Loucy (cell line): Measurements from ENCODE around the gene TBL1X.

Experiments
- H2AFZ ChIP-seq: fragments of 200-600 bp; sonication (generic); 2 replicates; pipeline ENCODE4 v1.6.0; 2016; ENCODE audit warnings: antibody characterized with exemption, mild to moderate bottlenecking, low read length, moderate library complexity
- H3F3A ChIP-seq: fragments of 200-600 bp; 2 replicates; pipeline ENCODE4 v1.6.0; 2016; ENCODE audit warnings: antibody characterized with exemption, low read depth, mild to moderate bottlenecking
- H3K27me3 ChIP-seq: fragments of 200-600 bp; sonication (generic); 2 replicates; pipeline ENCODE4 v1.6.1; 2014; ENCODE audit warnings: low read length, mild to moderate bottlenecking; ENCODE audit not compliant: insufficient read depth, poor library complexity, severe bottlenecking
- H3K36me3 ChIP-seq: fragments of 200-600 bp; sonication (generic); 2 replicates; pipeline ENCODE4 v1.6.1; 2016; ENCODE audit warnings: low read length; ENCODE audit not compliant: insufficient read depth
- H3K4me1 ChIP-seq: fragments of 200-600 bp; sonication (generic); 2 replicates; pipeline ENCODE4 v1.5.1; 2014; ENCODE audit warnings: low read length, mild to moderate bottlenecking; ENCODE audit not compliant: insufficient read depth, poor library complexity, severe bottlenecking
- H3K4me2 ChIP-seq: fragments of 200-600 bp; sonication (generic); 2 replicates; pipeline ENCODE4 v1.6.0; 2014; ENCODE audit warnings: antibody characterized with exemption, low read length, low read depth, mild to moderate bottlenecking; ENCODE audit not compliant: poor library complexity, severe bottlenecking
- H3K4me3 ChIP-seq: fragments of 200-600 bp; sonication (generic); 2 replicates; pipeline ENCODE4 v1.5.1; 2014; ENCODE audit warnings: low read length, mild to moderate bottlenecking, mixed read lengths; ENCODE audit not compliant: poor library complexity, severe bottlenecking
- H3K79me2 ChIP-seq: fragments of 200-600 bp; sonication (generic); 2 replicates; pipeline ENCODE4 v1.6.1; 2014; ENCODE audit warnings: low read length; ENCODE audit not compliant: insufficient read depth
- H3K9ac ChIP-seq: fragments of 200-600 bp; sonication (generic); 2 replicates; pipeline ENCODE4 v1.6.0; 2014; ENCODE audit warnings: mild to moderate bottlenecking, low read depth, low read length, moderate library complexity; ENCODE audit not compliant: poor library complexity, severe bottlenecking
- H3K9me2 ChIP-seq: fragments of 200-600 bp; sonication (generic); replicated peaks from 2 replicates; pipeline ENCODE4 v1.6.1; 2016; ENCODE audit warnings: low read depth, low read length, mixed read lengths
- H3K9me3 ChIP-seq: fragments of 200-600 bp; sonication (generic); 2 replicates; pipeline ENCODE4 v1.6.1; 2014; ENCODE audit warnings: mild to moderate bottlenecking, antibody characterized with exemption, low read length, low read depth; ENCODE audit not compliant: insufficient read depth
- H4K20me1 ChIP-seq: fragments of 200-600 bp; sonication (generic); 2 replicates; pipeline ENCODE4 v1.6.0; 2014; ENCODE audit warnings: antibody characterized with exemption, low read length, mild to moderate bottlenecking; ENCODE audit not compliant: insufficient read depth, poor library complexity, severe bottlenecking
- CTCF ChIP-seq: fragments of 200-600 bp; sonication (generic); conservative IDR thresholded peaks from 2 replicates; pipeline ENCODE4 v1.5.1; 2014; ENCODE audit warnings: mild to moderate bottlenecking, antibody characterized with exemption, low read length
- EZH2phosphoT487 ChIP-seq: fragments of 200-600 bp; IDR thresholded peaks from 2 replicates; pipeline ENCODE4 v1.6.1; 2018; ENCODE audit warnings: antibody characterized with exemption, mild to moderate bottlenecking, moderate library complexity, borderline replicate concordance

TBL1X gene

GRCh38 chrX:9420275-9421265, 44.3 kb upstream of the TBL1X start:
- no peak overlapping the region for H3K4me3 ChIP-seq

GRCh38 chrX:9429767-9430166, 35.1 kb upstream of the TBL1X start:
- H3F3A ChIP-seq = no peaks in the 10 kb centered on the region
- H3K36me3 ChIP-seq = no peaks in the 10 kb centered on the region
- no peaks in the 10 kb centered on the region for H3K9me2 ChIP-seq
- H3K4me2 ChIP-seq = no peak overlapping the region
- H3K9ac ChIP-seq = no peak overlapping the region
- H3K4me1 ChIP-seq = no peaks in the 10 kb centered on the region
- no peak overlapping the region for H3K4me3 ChIP-seq
- H3K79me2 ChIP-seq = no peaks in the 10 kb centered on the region
- H2AFZ ChIP-seq = no peak overlapping the region
- H4K20me1 ChIP-seq = no peaks in the 10 kb centered on the region
- H3K9me3 ChIP-seq = no peaks in the 10 kb centered on the region
- no peaks in the 10 kb centered on the region for H3K27me3 ChIP-seq
- TF ChIP-seq CTCF (no peak), EZH2phosphoT487 (no peak)

More at GRCh38 chrX:9420275-9421265, 44.3 kb upstream of the TBL1X start:
- Histone ChIP-seq H3K9me3 (no peaks in the 10 kb centered on the region), H4K20me1 (no peaks in the 10 kb centered on the region), H3K36me3 (no peaks in the 10 kb centered on the region), H3K27me3 (no peaks in the 10 kb centered on the region), H3K9ac (peak overlapping the region; percentile 31), H3K9me2 (no peaks in the 10 kb centered on the region), H3K4me2 (peak overlapping the region; percentile 18), H2AFZ (peak overlapping the region; percentile 51; the same call in 1 of the 2 replicates), H3K4me1 (peaks cover 16% of the 10 kb centered on the region), H3K79me2 (no peaks in the 10 kb centered on the region), H3F3A (no peaks in the 10 kb centered on the region)
- TF ChIP-seq EZH2phosphoT487 (no peak), CTCF (no peak)

- no peaks in the 10 kb centered on the region for H3K9me2 ChIP-seq
Measured at GRCh38 chrX:9430346-9430921, 34.4 kb upstream of the TBL1X start.

More at GRCh38 chrX:9430346-9430921, 34.4 kb upstream of the TBL1X start:
- Histone ChIP-seq H3K4me2 (no peak overlapping the region), H3K36me3 (no peaks in the 10 kb centered on the region), H3K79me2 (no peaks in the 10 kb centered on the region), H4K20me1 (no peaks in the 10 kb centered on the region), H3K27me3 (no peaks in the 10 kb centered on the region), H3F3A (no peaks in the 10 kb centered on the region), H3K4me3 (no peak overlapping the region), H3K4me1 (no peaks in the 10 kb centered on the region), H2AFZ (no peak overlapping the region), H3K9ac (no peak overlapping the region), H3K9me3 (no peaks in the 10 kb centered on the region)
- TF ChIP-seq EZH2phosphoT487 (no peak), CTCF (no peak)
